DMS153 treated with DMSO at 0.1 percent for 48 hours (cell line): ENCODE results near the gene LYRM9.
"Not testable (repeated sequence)": the region's sequence is repeated elsewhere in the genome, so short reads cannot be mapped to it uniquely, and the experiment has no call there.

ENCODE experiments used
- DNase-seq: peaks from one replicate; lab custom pipeline; 2025; ENCODE audit not compliant: unreplicated experiment; lab: John Stamatoyannopoulos, UW

Gene LYRM9

GRCh38 chr17:27845264-27846041, 47.7 kb downstream of the LYRM9 start:
- no peak for DNase-seq

GRCh38 chr17:27840688-27841087, 52.5 kb downstream of the LYRM9 start:
- DNase-seq, result no peak

GRCh38 chr17:27840406-27840678, 52.8 kb downstream of the LYRM9 start:
- DNase-seq, result not testable (repeated sequence)

GRCh38 chr17:27839571-27840405, 53.4 kb downstream of the LYRM9 start:
- not testable (repeated sequence) for DNase-seq

- DNase-seq, result not testable (repeated sequence)
These were observed 54.6 kb downstream of the LYRM9 start for GRCh38 chr17:27838607-27839006.

- DNase-seq, result not testable (repeated sequence)
These were observed 55.4 kb downstream of the LYRM9 start for GRCh38 chr17:27837769-27838168.

GRCh38 chr17:27836651-27837050, 56.5 kb downstream of the LYRM9 start:
- DNase-seq, result no peak

GRCh38 chr17:27834571-27834970, 58.6 kb downstream of the LYRM9 start:
- no peak for DNase-seq

- no peak for DNase-seq
These were observed 60.3 kb downstream of the LYRM9 start for GRCh38 chr17:27832831-27833230.

GRCh38 chr17:27829888-27830287, 63.3 kb downstream of the LYRM9 start:
- DNase-seq, result not testable (repeated sequence)

- not testable (repeated sequence) for DNase-seq
These were observed 63.9 kb downstream of the LYRM9 start for GRCh38 chr17:27829143-27829711.
